Ishikawa (cell line): ENCODE data around the gene GCAT.

ENCODE experiments used
- MAX ChIP-seq: IDR thresholded peaks from 2 replicates; pipeline ENCODE4 v1.6.1; 2012
- YY1 ChIP-seq: IDR thresholded peaks from 2 replicates; pipeline ENCODE4 v1.6.1; 2012; ENCODE audit warnings: low read depth

GRCh38 chr22:37804352-37804880, 3.3 kb upstream of the GCAT start:
- TF ChIP-seq MAX (no peak; the same call in 1 of the 2 replicates), YY1 (no peak)
